DND-41 (cell line): ENCODE measurements around the gene DNASE2B.

Experiments used
- ATAC-seq: fragments of 200-7000 bp; cut with Tn5 transposase; 3 replicates; pipeline ENCODE4 v1.9.1; 2021; ENCODE audit warnings: low read depth; ENCODE audit not compliant: insufficient read depth
- DNase-seq: peaks from one replicate; pipeline ENCODE4 v3.0.0-alpha.2; 2020
- H2AFZ ChIP-seq: 2 replicates; pipeline ENCODE4 v1.6.0; 2012; ENCODE audit warnings: low read depth, low read length
- H3K27ac ChIP-seq: 2 replicates; pipeline ENCODE4 v1.5.1; 2012; ENCODE audit warnings: low read length, inconsistent platforms
- H3K27me3 ChIP-seq: fragments of 200-600 bp; sonication (generic); 2 replicates; pipeline ENCODE4 v1.6.0; 2012; ENCODE audit warnings: low read length, mild to moderate bottlenecking, inconsistent platforms; ENCODE audit not compliant: insufficient read depth, poor library complexity
- H3K36me3 ChIP-seq: 2 replicates; pipeline ENCODE4 v1.5.1; 2012; ENCODE audit warnings: low read length, inconsistent platforms; ENCODE audit not compliant: insufficient read depth
- H3K4me1 ChIP-seq: 2 replicates; pipeline ENCODE4 v1.5.1; 2012; ENCODE audit warnings: mild to moderate bottlenecking, low read length; ENCODE audit not compliant: insufficient read depth
- H3K4me2 ChIP-seq: 2 replicates; pipeline ENCODE4 v1.6.0; 2012; ENCODE audit warnings: mild to moderate bottlenecking, moderate library complexity, low read length, inconsistent platforms; ENCODE audit not compliant: insufficient read depth
- H3K4me3 ChIP-seq, 2 experiments: fragments of 200-600 bp in 1 of 2; shearing (Covaris generic) in 1 of 2; 2 replicates each; pipeline ENCODE4 v1.5.1; 2012 to 2016; ENCODE audit warnings: inconsistent platforms in 2 of 2, low read length in 2 of 2, mild to moderate bottlenecking in 2 of 2, low read depth in 1 of 2, moderate library complexity in 1 of 2
- H3K79me2 ChIP-seq: 2 replicates; pipeline ENCODE4 v1.6.0; 2012; ENCODE audit warnings: low read length, inconsistent platforms; ENCODE audit not compliant: insufficient read depth
- H3K9ac ChIP-seq: 2 replicates; pipeline ENCODE4 v1.6.0; 2012; ENCODE audit warnings: low read depth, mild to moderate bottlenecking, inconsistent platforms, low read length, moderate library complexity
- H3K9me3 ChIP-seq: 2 replicates; pipeline ENCODE4 v1.5.1; 2012; ENCODE audit warnings: low read length, moderate library complexity, mild to moderate bottlenecking, inconsistent platforms; ENCODE audit not compliant: insufficient read depth, severe bottlenecking
- H4K20me1 ChIP-seq: 2 replicates; pipeline ENCODE4 v1.6.0; 2012; ENCODE audit warnings: low read length; ENCODE audit not compliant: insufficient read depth
- EZH2 ChIP-seq: IDR thresholded peaks from 3 replicates; pipeline ENCODE4 v1.6.1; 2012; ENCODE audit warnings: borderline replicate concordance, low read depth, mild to moderate bottlenecking, moderate library complexity, low read length, inconsistent platforms; ENCODE audit not compliant: severe bottlenecking
- TF ChIP-seq, protein P1 (sequence below): IDR thresholded peaks from 2 replicates; pipeline ENCODE4 v1.5.1; 2012; ENCODE audit warnings: borderline replicate concordance, low read length, moderate library complexity, mild to moderate bottlenecking; ENCODE audit not compliant: poor library complexity, severe bottlenecking; ENCODE audit errors: extremely low read depth

The DNASE2B gene

DNA sequence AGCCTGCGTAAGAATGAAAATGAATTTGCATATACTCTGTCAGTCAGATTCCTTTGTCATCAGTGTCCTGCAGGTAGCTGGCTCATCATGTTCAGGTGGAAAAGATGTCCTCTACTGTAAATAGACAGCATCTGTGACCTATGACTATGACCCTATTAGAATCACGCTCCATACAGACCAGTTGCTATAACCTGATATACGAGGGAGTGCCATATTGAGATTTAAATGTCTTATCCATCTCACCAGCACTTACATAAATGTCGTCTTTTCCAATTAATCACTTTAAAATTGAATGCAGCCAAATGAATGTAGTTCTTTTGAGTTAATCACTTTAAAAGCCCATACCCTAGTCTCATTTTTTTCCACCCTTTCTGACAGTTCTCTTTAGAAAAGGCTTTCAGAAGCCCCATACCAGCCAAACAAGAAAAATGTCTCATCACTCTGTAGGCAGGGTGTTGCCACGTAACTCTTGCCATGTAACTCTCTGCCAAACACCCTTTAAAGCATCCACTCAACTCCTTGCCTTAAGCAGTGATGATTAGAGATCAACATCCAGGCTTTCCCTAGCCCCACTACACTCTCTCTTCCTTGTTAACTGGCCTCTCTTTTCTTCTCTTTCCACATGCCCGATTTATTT lies 26.3 kb downstream of the DNASE2B start:
- H3K79me2 ChIP-seq: no peaks in the 10 kb centered on the region
- H3K27me3 ChIP-seq: no peaks in the 10 kb centered on the region
- DNase-seq (no peak), ATAC-seq (no peak)
- no peaks in the 10 kb centered on the region for H3K4me1 ChIP-seq
- H3K4me3 ChIP-seq: no peak overlapping the region
- no peaks in the 10 kb centered on the region for H3K36me3 ChIP-seq
- no peak overlapping the region for H3K9ac ChIP-seq
- H4K20me1 ChIP-seq: no peaks in the 10 kb centered on the region
- no peak overlapping the region for H3K27ac ChIP-seq
- H3K4me2 ChIP-seq: no peak overlapping the region
- no peak overlapping the region for H2AFZ ChIP-seq
- no peaks in the 10 kb centered on the region for H3K9me3 ChIP-seq
- no peak for TF ChIP-seq EZH2
- TF ChIP-seq, protein P1, sequence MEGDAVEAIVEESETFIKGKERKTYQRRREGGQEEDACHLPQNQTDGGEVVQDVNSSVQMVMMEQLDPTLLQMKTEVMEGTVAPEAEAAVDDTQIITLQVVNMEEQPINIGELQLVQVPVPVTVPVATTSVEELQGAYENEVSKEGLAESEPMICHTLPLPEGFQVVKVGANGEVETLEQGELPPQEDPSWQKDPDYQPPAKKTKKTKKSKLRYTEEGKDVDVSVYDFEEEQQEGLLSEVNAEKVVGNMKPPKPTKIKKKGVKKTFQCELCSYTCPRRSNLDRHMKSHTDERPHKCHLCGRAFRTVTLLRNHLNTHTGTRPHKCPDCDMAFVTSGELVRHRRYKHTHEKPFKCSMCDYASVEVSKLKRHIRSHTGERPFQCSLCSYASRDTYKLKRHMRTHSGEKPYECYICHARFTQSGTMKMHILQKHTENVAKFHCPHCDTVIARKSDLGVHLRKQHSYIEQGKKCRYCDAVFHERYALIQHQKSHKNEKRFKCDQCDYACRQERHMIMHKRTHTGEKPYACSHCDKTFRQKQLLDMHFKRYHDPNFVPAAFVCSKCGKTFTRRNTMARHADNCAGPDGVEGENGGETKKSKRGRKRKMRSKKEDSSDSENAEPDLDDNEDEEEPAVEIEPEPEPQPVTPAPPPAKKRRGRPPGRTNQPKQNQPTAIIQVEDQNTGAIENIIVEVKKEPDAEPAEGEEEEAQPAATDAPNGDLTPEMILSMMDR: no peak

DNA sequence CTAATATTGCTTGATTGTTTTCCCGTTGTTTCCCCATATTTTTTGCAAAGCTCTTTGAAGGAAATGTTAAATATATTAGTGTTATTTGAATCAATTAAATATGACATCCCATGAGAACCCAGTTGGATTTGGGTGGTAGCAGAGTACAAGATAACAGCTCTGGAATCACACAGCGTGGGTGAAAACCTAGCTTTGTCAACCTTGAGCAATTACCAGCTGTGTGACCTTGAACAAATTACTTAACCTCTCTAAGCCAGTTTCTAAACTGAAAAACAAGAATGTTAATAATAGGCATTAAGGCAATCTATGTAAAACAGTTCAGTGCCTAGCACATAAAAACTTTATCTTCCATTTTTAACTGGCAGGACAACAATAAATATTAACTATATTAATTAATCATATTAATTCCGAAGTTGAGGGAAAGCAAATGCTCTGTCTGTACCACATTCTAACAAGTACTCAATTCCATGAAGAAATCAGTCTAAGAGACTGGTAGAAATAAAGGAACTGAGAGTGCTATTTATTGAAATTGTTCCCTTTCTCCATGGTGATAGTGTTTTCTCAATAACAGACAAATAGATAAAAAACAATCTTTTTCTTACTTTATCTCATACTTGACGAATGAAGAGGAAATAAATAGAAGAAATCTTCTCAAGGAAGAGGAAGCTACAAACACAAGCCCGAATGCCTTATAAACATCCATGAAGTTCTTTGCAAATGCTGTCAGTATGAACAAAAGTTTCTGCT lies 27.0 kb downstream of the DNASE2B start:
- Histone ChIP-seq H3K4me3 (no peak overlapping the region), H3K79me2 (no peaks in the 10 kb centered on the region), H3K27me3 (no peaks in the 10 kb centered on the region), H3K27ac (no peak overlapping the region), H4K20me1 (no peaks in the 10 kb centered on the region), H3K36me3 (no peaks in the 10 kb centered on the region), H3K9me3 (no peaks in the 10 kb centered on the region), H3K4me1 (no peaks in the 10 kb centered on the region), H2AFZ (no peak overlapping the region), H3K4me2 (no peak overlapping the region), H3K9ac (no peak overlapping the region)
- ATAC-seq (no peak), DNase-seq (no peak)
- TF ChIP-seq, protein P1: no peak
- no peak for TF ChIP-seq EZH2

DNA sequence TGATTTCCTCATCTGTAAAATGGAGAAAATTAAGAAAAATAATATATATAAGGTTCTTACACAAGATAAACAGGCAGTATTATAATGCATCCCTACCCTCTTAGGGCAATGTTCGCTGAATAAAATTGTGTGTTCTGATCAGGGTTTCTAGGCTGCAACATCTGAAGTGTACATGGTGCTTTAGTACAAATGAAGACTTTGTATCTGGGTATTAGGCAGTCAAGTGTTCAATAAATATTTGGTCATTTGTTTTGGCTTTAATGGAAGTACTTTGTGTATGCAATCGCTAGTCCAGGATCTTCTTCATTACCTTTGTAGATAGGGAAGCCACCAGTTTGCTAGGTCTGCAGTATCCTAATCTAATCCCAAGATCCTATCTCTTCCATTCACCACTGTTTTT lies 28.1 kb downstream of the DNASE2B start:
- DNase-seq: no peak
- no peak overlapping the region for H3K27ac ChIP-seq
- TF ChIP-seq, protein P1: no peak
- TF ChIP-seq EZH2: no peak
- no peaks in the 10 kb centered on the region for H3K36me3 ChIP-seq
- H3K4me2 ChIP-seq: no peak overlapping the region
- no peaks in the 10 kb centered on the region for H3K4me1 ChIP-seq
- no peak overlapping the region for H2AFZ ChIP-seq
- no peak overlapping the region for H3K4me3 ChIP-seq
- no peaks in the 10 kb centered on the region for H3K9me3 ChIP-seq
- no peak overlapping the region for H3K9ac ChIP-seq
- H3K79me2 ChIP-seq: no peaks in the 10 kb centered on the region
- ATAC-seq: no peak
- no peaks in the 10 kb centered on the region for H4K20me1 ChIP-seq
- H3K27me3 ChIP-seq: no peaks in the 10 kb centered on the region
